GM12801 (cell line): ENCODE data around the gene EPB41L1.

Experiments used
- TF ChIP-seq, protein P1 (sequence below): IDR thresholded peaks from one replicate; pipeline ENCODE4 v1.5.1; 2011; ENCODE audit warnings: control low read depth; ENCODE audit not compliant: insufficient read length; ENCODE audit errors: extremely low read depth

Gene EPB41L1

GRCh38 chr20:36200451-36200850 lies 45.9 kb downstream of the EPB41L1 start:
- TF ChIP-seq, protein P1, sequence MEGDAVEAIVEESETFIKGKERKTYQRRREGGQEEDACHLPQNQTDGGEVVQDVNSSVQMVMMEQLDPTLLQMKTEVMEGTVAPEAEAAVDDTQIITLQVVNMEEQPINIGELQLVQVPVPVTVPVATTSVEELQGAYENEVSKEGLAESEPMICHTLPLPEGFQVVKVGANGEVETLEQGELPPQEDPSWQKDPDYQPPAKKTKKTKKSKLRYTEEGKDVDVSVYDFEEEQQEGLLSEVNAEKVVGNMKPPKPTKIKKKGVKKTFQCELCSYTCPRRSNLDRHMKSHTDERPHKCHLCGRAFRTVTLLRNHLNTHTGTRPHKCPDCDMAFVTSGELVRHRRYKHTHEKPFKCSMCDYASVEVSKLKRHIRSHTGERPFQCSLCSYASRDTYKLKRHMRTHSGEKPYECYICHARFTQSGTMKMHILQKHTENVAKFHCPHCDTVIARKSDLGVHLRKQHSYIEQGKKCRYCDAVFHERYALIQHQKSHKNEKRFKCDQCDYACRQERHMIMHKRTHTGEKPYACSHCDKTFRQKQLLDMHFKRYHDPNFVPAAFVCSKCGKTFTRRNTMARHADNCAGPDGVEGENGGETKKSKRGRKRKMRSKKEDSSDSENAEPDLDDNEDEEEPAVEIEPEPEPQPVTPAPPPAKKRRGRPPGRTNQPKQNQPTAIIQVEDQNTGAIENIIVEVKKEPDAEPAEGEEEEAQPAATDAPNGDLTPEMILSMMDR = no peak

- TF ChIP-seq, protein P1 = no peak
Measured at GRCh38 chr20:36201198-36201597, 46.7 kb downstream of the EPB41L1 start.

DNA sequence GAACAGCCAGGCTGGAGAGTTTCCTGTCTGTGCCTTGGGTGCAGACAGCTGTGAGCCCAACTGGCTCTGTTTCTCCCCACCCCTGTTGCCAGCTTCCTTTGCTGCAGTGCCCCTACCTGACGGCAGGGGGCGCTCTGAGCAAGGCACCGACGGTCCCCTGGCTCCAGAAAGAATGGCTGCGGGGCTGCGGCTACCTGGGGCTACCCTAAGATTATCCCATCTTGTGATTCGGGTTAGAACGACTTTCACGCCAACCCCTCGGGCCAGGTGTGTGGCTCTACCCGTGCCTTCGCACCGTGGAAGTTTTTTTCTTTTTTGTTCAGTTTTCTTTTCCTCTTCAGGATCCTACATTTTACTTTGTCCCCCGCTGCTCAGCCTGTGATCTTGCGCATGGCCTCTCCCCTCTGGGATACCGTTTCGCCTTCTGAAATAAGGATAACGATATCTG lies 48.4 kb downstream of the EPB41L1 start:
- TF ChIP-seq, protein P1 = peak; percentile 77

- TF ChIP-seq, protein P1 = no peak
Measured at GRCh38 chr20:36203861-36204260, 49.3 kb downstream of the EPB41L1 start.

- TF ChIP-seq, protein P1 = no peak
Measured at GRCh38 chr20:36205026-36205425, 50.5 kb downstream of the EPB41L1 start.

DNA sequence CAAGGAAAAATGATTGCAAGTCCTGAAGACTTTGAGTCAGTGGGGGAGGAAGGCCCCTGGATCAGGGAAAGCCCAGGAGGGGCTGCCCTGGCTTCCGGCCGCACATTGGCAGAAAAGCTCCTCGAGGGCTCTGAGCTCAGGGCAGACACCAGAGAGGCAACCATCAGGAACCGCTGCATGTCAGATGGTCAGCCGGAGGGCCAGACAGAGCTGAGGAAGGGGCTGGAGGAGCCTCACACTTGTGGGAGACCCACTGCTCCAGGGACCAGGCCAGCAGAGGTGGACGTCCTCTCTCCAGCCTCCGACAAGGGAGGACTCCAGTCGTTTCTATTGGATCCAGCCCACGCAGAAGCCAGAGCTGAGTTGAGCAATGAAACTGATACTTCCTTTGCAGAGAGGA lies 51.5 kb downstream of the EPB41L1 start:
- TF ChIP-seq, protein P1 = no peak

DNA sequence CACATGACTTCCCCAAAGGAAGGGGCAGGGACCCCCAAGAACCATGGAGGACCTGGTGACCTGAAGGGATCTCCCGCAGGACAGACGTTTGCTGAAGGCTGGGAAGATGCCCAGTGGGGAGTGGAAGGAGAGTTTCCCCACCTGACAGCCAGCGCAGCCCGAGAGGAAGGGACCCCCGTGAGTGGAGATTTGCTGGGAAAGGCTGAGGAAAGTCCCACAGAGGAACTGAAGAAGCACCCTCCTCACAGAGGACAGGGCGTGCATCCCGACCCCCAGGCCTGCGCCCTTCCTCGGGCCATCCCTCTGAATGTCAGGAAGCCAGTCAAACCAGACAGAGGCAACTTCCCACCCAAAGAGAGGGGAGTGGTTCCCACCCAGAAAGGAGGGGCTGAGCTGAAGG lies 52.1 kb downstream of the EPB41L1 start:
- TF ChIP-seq, protein P1 = no peak

GRCh38 chr20:36207602-36208001 lies 53.1 kb downstream of the EPB41L1 start:
- TF ChIP-seq, protein P1 = no peak
